K562 (cell line): Measurements from ENCODE around the gene LAMTOR1. TPM values are rescaled to one million over a fixed set of nuclear protein-coding genes. Genes with fewer than 3 reads are reported as not detected.

ENCODE experiments used
- ATAC-seq: fragments of 200-7000 bp; cut with Tn5 transposase; 3 replicates; pipeline ENCODE4 v1.9.1; 2020; ENCODE audit warnings: moderate library complexity
- BruUV-seq: library from RNA; stranded (reverse); fragments of 400-500 nt; replicated peaks from 2 replicates; lab custom pipeline; 2021; lab: Mats Ljungman, UMichigan
- CTCF ChIA-PET: fragments of 300-600 bp; formaldehyde crosslinking; extraction: SDS; loops from one replicate; lab custom pipeline; 2021; ENCODE audit warnings: low intra/inter-chr PET ratio; lab: Yijun Ruan, JAX
- POLR2A ChIA-PET: fragments of 300-600, 350-650 bp; sonication (Branson Sonifier 250); formaldehyde crosslinking; extraction: SDS; loops from one replicate; lab custom pipeline; 2021; ENCODE audit warnings: antibody characterized with exemption, inconsistent platforms; lab: Yijun Ruan, JAX
- DNase-seq, 4 experiments: peaks; one replicate each; pipeline versions ENCODE4 v3.0.0 to v3.0.0-alpha.2; 2011 to 2018; ENCODE audit warnings: low spot score in 3 of 4, mixed read lengths in 3 of 4; ENCODE audit errors: extremely low read depth in 1 of 4
- FAIRE-seq: peaks from 2 replicates; lab custom pipeline; 2011; peaks lifted over from hg19 to GRCh38; lab: Jason Lieb, UNC
- H2AFZ ChIP-seq: 2 replicates; pipeline ENCODE4 v1.6.0; 2011; ENCODE audit warnings: low read depth, low read length, control low read depth, inconsistent platforms
- H3K27ac ChIP-seq: fragments of 200-600 bp; 3 replicates; pipeline ENCODE4 v1.8.0; 2011; ENCODE audit warnings: low read depth, mild to moderate bottlenecking, control low read depth, inconsistent platforms, low read length, moderate library complexity, mixed read lengths; ENCODE audit errors: extremely low read depth
- H3K27me3 ChIP-seq, 2 experiments: fragments of 300-600 bp in 1 of 2; 2 replicates in 1 of 2; 3 replicates in 1 of 2; pipeline versions ENCODE4 v1.6.0 to v1.8.0; 2011; ENCODE audit warnings: inconsistent platforms in 2 of 2, low read length in 2 of 2, mild to moderate bottlenecking in 1 of 2, mixed read lengths in 1 of 2, moderate library complexity in 1 of 2; ENCODE audit not compliant: control insufficient read depth in 2 of 2, insufficient read depth in 2 of 2
- H3K36me3 ChIP-seq: fragments of 300-600 bp; 3 replicates; pipeline ENCODE4 v1.8.0; 2011; ENCODE audit warnings: mild to moderate bottlenecking, low read length, inconsistent platforms; ENCODE audit not compliant: control insufficient read depth, insufficient read depth
- H3K4me1 ChIP-seq, 2 experiments: fragments of 200-600 bp in 1 of 2; replicated peaks in 1 of 2; 2 replicates in 1 of 2; 3 replicates in 1 of 2; pipeline versions ENCODE4 v1.5.1 to v1.8.0; 2011; ENCODE audit warnings: inconsistent platforms in 2 of 2, low read length in 2 of 2, mild to moderate bottlenecking in 1 of 2, mixed read lengths in 1 of 2, moderate library complexity in 1 of 2; ENCODE audit not compliant: control insufficient read depth in 2 of 2, insufficient read depth in 2 of 2
- H3K4me2 ChIP-seq: 2 replicates; pipeline ENCODE4 v1.6.1; 2011; ENCODE audit warnings: low read length, control low read depth, inconsistent platforms, mixed read lengths; ENCODE audit not compliant: insufficient read depth
- H3K4me3 ChIP-seq: fragments of 200-600 bp; sonication (generic), shearing (Covaris generic); 2 replicates; pipeline ENCODE4 v1.5.1; 2016; ENCODE audit warnings: control low read depth, inconsistent platforms
- H3K79me2 ChIP-seq: fragments of 200-600 bp; 3 replicates; pipeline ENCODE4 v1.8.0; 2011; ENCODE audit warnings: low read length, inconsistent platforms; ENCODE audit not compliant: control insufficient read depth, insufficient read depth
- H3K9ac ChIP-seq, 2 experiments: 2 replicates each; pipeline versions ENCODE4 v1.6.0 to v1.6.1; 2011; ENCODE audit warnings: low read depth in 2 of 2, low read length in 2 of 2, control low read depth in 1 of 2, inconsistent platforms in 1 of 2, mild to moderate bottlenecking in 1 of 2, mixed read lengths in 1 of 2; ENCODE audit not compliant: insufficient read depth in 1 of 2
- H3K9me1 ChIP-seq: one replicate; pipeline ENCODE4 v1.6.0; 2011; ENCODE audit warnings: inconsistent platforms, mild to moderate bottlenecking, low read length, moderate library complexity; ENCODE audit not compliant: control insufficient read depth, insufficient read depth
- H3K9me3 ChIP-seq: replicated peaks from 2 replicates; pipeline ENCODE4 v1.5.1; 2011; ENCODE audit warnings: low read depth, low read length, inconsistent platforms; ENCODE audit not compliant: control insufficient read depth, insufficient read depth
- H4K20me1 ChIP-seq: replicated peaks from 2 replicates; pipeline ENCODE4 v1.6.1; 2011; ENCODE audit warnings: low read length, inconsistent platforms, mixed read lengths; ENCODE audit not compliant: control insufficient read depth, insufficient read depth
- CTBP1 ChIP-seq: fragments of 450-650 bp; IDR thresholded peaks from 2 replicates; pipeline ENCODE4 v1.6.1; 2016; ENCODE audit warnings: borderline replicate concordance
- ETV1 ChIP-seq: fragments of 450-650 bp; conservative IDR thresholded peaks from 2 replicates; pipeline ENCODE4 v1.6.1; 2016; ENCODE audit warnings: missing genetic modification characterization, control low read depth, low read depth, missing compliant biosample characterization
- HNRNPL ChIP-seq: fragments of 200-400 bp; formaldehyde crosslinking; IDR thresholded peaks from 2 replicates; pipeline ENCODE4 v1.6.1; 2017; ENCODE audit warnings: low read depth, mild to moderate bottlenecking, low read length
- KDM1A ChIP-seq, 2 experiments: fragments of 450-650 bp; IDR thresholded peaks; 2 replicates each; pipeline ENCODE4 v1.6.1; 2016; ENCODE audit warnings: mild to moderate bottlenecking in 2 of 2
- MXI1 ChIP-seq: IDR thresholded peaks from 2 replicates; pipeline ENCODE4 v1.6.1; 2011; ENCODE audit warnings: low read depth, mild to moderate bottlenecking, improper control_type of control experiment, low read length
- NCOA6 ChIP-seq: fragments of 450-650 bp; IDR thresholded peaks from 2 replicates; pipeline ENCODE4 v1.6.1; 2017; ENCODE audit warnings: mild to moderate bottlenecking
- NR0B1 ChIP-seq: fragments of 450-650 bp; IDR thresholded peaks from one replicate; pipeline ENCODE4 v1.6.1; 2018; ENCODE audit warnings: mild to moderate bottlenecking, moderate library complexity; ENCODE audit not compliant: partially characterized antibody
- PBX2 ChIP-seq, 2 experiments: IDR thresholded peaks in 1 of 2; conservative IDR thresholded peaks in 1 of 2; 2 replicates each; pipeline ENCODE4 v1.6.1; 2016; ENCODE audit warnings: low read depth in 2 of 2, mild to moderate bottlenecking in 1 of 2, missing compliant biosample characterization in 1 of 2, missing genetic modification characterization in 1 of 2, moderate library complexity in 1 of 2
- RFX7 ChIP-seq: fragments of 250-450 bp; sonication (Bioruptor Pico); IDR thresholded peaks from 2 replicates; pipeline ENCODE4 v1.5.1; 2021; ENCODE audit warnings: mild to moderate bottlenecking
- VEZF1 ChIP-seq: fragments of 200-800 bp; sonication (Bioruptor generic); IDR thresholded peaks from 2 replicates; pipeline ENCODE4 v1.6.1; 2017; ENCODE audit warnings: missing genetic modification characterization, missing compliant biosample characterization
- WGBS: fragments of 100-300 bp; shearing (Covaris generic); methylation state at CpG from one replicate; pipeline ENCODE4 v1.1.6; 2016; ENCODE audit warnings: low coverage, mixed read lengths; ENCODE audit not compliant: insufficient coverage; ENCODE audit errors: missing lambda C conversion rate; 5-methylcytosine and 5-hydroxymethylcytosine counted together
- in situ Hi-C: fragments of 300-500 bp; cut with MboI; formaldehyde crosslinking; loops from 4 replicates; pipeline ENCODE4 v1.15.0; 2018; ENCODE audit warnings: inconsistent platforms, mixed read lengths
- intact Hi-C: fragments of 100-400 bp; cut with micrococcal nuclease; formaldehyde crosslinking; loops from 2 replicates; pipeline ENCODE4 v1.14.2; 2022
- polyA plus RNA-seq, 8 experiments: library from polyadenylated mRNA; depleted of rRNA in 4 of 8; stranded (reverse) in 5 of 8; unstranded in 3 of 8; fragments of >200 nt; fragmentation: Nextera tagmentation in 2 of 8; fragmentation: Illumina TruSeq in 1 of 8; extraction: Ambion mirVana in 2 of 8; extraction: Trizol in 1 of 8; gene quantifications; 2 replicates each; pipeline versions ENCODE4 v1.2.1 to v1.2.3, GENCODE V29; 2011 to 2014; ENCODE audit warnings: inconsistent platforms in 1 of 8, missing spikeins in 1 of 8
- total RNA-seq, 7 experiments: library from RNA; depleted of rRNA in 6 of 7; stranded (reverse); fragments of >200 nt in 6 of 7; fragmentation: Illumina TruSeq in 2 of 7; extraction: Trizol in 2 of 7; gene quantifications; 2 replicates each; pipeline versions ENCODE4 v1.2.1 to v1.2.3, GENCODE V29; 2011 to 2021; ENCODE audit warnings: low replicate concordance in 1 of 7
- TF ChIP-seq, protein P1 (sequence below): fragments of 450-650 bp; IDR thresholded peaks from 2 replicates; pipeline ENCODE4 v1.6.1; 2016
- TF ChIP-seq, protein P2 (sequence below): sonication (generic); formaldehyde crosslinking; IDR thresholded peaks from 2 replicates; pipeline ENCODE4 v1.8.1; 2022; ENCODE audit warnings: missing genetic modification reagents

Gene LAMTOR1
- total and polyA plus RNA-seq, 9 of the 15 experiments (the other 6 are each of a cell fraction or from before 2014, with no cell fraction given): 62.6 to 104 (median 85.3) TPM

DNA sequence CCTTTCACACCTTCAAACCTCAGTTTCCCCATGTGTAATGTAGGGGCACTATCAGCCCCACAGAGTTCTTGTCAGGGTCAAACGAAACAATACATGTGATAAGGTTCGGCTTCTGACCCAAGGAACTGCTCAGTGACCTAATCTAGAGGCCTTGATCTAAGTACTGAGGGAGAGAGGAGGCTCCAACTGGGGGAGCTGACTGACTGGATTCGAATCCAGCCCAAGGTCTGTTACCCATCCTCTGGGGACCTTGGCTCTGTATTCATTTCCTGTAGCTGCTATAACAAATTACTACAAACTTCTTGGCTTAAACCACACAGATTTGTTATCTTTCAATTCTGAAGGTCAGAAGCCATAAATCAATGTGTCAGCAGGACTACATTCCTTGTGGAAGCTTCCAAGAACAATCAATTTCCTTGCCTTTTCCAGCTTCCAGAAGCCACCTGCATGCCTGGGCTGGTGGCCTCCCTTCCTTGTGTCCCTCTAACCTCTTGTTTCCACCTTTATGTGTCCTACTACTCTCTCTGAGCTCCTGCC lies 20.1 kb upstream of the LAMTOR1 start:
- WGBS: 0% methylated on average over 3 of the region's 3 CpGs
- POLR2A ChIA-PET: interaction anchor here (1.5 to 1.6 kb wide), 2 partner anchors 10 to 13 kb away, joined by 4 to 5 read pairs; partner anchors contain the start of gene ANAPC15
- intact Hi-C loops: no loop called here
- TF ChIP-seq NR0B1 (no peak), MXI1 (no peak), RFX7 (CRISPR knock-in tag) (no peak), VEZF1 (CRISPR knock-in tag) (peak; percentile 25; the same call in 1 of the 2 replicates), PBX2 (CRISPR knock-in tag; IDR thresholded peaks at IDR 0.05; ENCODE audit: low read depth) (peak; percentile 84), PBX2 (tag; conservative IDR thresholded peaks at IDR 0.05; ENCODE audit: low read depth) (peak; percentile 95), ETV1 (tag) (peak; percentile 48), KDM1A (IDR thresholded peaks at IDR 0.05) (peak in 1 of 2 experiments; percentile 34; a peak in 1 of 4 replicates), HNRNPL (no peak), CTBP1 (peak; percentile 17; the same call in 1 of the 2 replicates), NCOA6 (no peak)
- TF ChIP-seq, protein P1, sequence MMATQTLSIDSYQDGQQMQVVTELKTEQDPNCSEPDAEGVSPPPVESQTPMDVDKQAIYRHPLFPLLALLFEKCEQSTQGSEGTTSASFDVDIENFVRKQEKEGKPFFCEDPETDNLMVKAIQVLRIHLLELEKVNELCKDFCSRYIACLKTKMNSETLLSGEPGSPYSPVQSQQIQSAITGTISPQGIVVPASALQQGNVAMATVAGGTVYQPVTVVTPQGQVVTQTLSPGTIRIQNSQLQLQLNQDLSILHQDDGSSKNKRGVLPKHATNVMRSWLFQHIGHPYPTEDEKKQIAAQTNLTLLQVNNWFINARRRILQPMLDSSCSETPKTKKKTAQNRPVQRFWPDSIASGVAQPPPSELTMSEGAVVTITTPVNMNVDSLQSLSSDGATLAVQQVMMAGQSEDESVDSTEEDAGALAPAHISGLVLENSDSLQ: peak; percentile 96
- TF ChIP-seq, protein P2, sequence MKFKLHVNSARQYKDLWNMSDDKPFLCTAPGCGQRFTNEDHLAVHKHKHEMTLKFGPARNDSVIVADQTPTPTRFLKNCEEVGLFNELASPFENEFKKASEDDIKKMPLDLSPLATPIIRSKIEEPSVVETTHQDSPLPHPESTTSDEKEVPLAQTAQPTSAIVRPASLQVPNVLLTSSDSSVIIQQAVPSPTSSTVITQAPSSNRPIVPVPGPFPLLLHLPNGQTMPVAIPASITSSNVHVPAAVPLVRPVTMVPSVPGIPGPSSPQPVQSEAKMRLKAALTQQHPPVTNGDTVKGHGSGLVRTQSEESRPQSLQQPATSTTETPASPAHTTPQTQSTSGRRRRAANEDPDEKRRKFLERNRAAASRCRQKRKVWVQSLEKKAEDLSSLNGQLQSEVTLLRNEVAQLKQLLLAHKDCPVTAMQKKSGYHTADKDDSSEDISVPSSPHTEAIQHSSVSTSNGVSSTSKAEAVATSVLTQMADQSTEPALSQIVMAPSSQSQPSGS (CRISPR knock-in tag): no peak

More for the DNA sequence above, 20.1 kb upstream of the LAMTOR1 start:
- H3K9me1 ChIP-seq: no peaks in the 10 kb centered on the region
- no peaks in the 10 kb centered on the region for H4K20me1 ChIP-seq
- CTCF ChIA-PET: no interaction called here
- H3K79me2 ChIP-seq: no peaks in the 10 kb centered on the region
- H3K9ac ChIP-seq: no peak overlapping the region
- ATAC-seq (peak; percentile 18; the same call in 1 of the 3 replicates), DNase-seq (no peak), FAIRE-seq (no peak)
- in situ Hi-C loops: no loop called here
- H3K4me3 ChIP-seq: no peak overlapping the region
- H3K4me1 ChIP-seq: peaks cover 23 to 26% of the 10 kb centered on the region in 2 experiments
- BruUV-seq: no TSS peak
- H3K4me2 ChIP-seq: peak overlapping the region; percentile 36; the same call in 1 of the 2 replicates
- no peaks in the 10 kb centered on the region for H3K27me3 ChIP-seq
- no peak overlapping the region for H3K27ac ChIP-seq
- H2AFZ ChIP-seq: no peak overlapping the region
- no peaks in the 10 kb centered on the region; the same call in 1 of the 2 replicates for H3K9me3 ChIP-seq
- H3K36me3 ChIP-seq: no peaks in the 10 kb centered on the region
